ENCODE measurements around the gene TLL1. TPM values are rescaled to one million over a fixed set of nuclear protein-coding genes. Genes with fewer than 3 reads are reported as not detected.

The TLL1 gene
- total and polyA plus RNA-seq, 2 of the 13 experiments (the other 11 are each of a cell fraction or from before 2014, with no cell fraction given): not detected

DNA sequence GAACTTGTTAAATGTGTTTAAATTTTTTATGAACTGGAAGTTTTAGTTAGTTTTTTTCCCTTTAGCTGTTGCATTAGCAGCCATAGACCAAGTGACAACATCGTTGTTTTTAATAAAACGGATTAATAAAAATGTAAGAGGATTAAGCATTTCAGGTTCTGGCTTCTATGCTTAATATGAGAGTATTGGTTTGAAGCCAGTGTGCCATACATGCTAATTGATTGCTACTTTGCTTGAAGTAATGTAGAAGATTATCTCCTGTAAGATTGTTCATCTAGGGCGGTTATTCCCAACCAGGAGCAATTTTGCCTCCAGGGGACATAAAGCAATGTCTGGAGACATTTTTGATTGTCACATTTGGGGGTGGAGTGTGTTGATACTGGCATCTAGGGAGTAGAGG, 54.3 kb downstream of the TLL1 start:
- Histone ChIP-seq H3K4me3 (replicated peaks in 1 of 3; ENCODE audit: insufficient read depth in 1 of 3, low read depth in 2 of 3, low read length in 3 of 3) (no peak overlapping the region), H3K79me2 (ENCODE audit: insufficient read depth, low read length) (no peaks in the 10 kb centered on the region), H3K9ac (ENCODE audit: insufficient read depth, low read depth, low read length) (no peak overlapping the region), H4K20me1 (ENCODE audit: insufficient read depth, low read length) (no peaks in the 10 kb centered on the region), H3K27ac (ENCODE audit: extremely low read length, insufficient read depth, low read length) (no peak overlapping the region), H3K4me1 (ENCODE audit: insufficient read depth, low read length) (no peaks in the 10 kb centered on the region), H3K36me3 (replicated peaks in 1 of 2; ENCODE audit: control insufficient read depth in 1 of 2, insufficient read depth in 2 of 2, low read length in 2 of 2) (no peaks in the 10 kb centered on the region), H3K4me2 (ENCODE audit: low read depth, low read length) (no peak overlapping the region), H3K9me3 (ENCODE audit: low read length) (no peaks in the 10 kb centered on the region), H2AFZ (ENCODE audit: low read length) (no peak overlapping the region), H3K27me3 (ENCODE audit: control insufficient read depth in 1 of 2, insufficient read depth in 2 of 2, low read length in 2 of 2) (no peaks in the 10 kb centered on the region)
- in situ Hi-C loops (cut with HindIII; ENCODE audit: extremely low pct_ligation_motif_present, low pct_unique_long_range_greater_than_20kb): no loop called here
- CTCF ChIA-PET (ENCODE audit: low intra/inter-chr PET ratio, low total read pairs): no interaction called here
- FAIRE-seq (no peak), DNase-seq (ENCODE audit: low spot score) (no peak), ATAC-seq (no peak)
- POLR2A ChIA-PET: no interaction called here
- no TSS peak for BruUV-seq (replicated peaks)
- WGBS (ENCODE audit: low lambda C conversion rate): 13% methylated on average over 3 of the region's 3 CpGs
- intact Hi-C loops (cut with micrococcal nuclease; ENCODE audit: unreplicated experiment): no loop called here
- TF ChIP-seq, protein P1, sequence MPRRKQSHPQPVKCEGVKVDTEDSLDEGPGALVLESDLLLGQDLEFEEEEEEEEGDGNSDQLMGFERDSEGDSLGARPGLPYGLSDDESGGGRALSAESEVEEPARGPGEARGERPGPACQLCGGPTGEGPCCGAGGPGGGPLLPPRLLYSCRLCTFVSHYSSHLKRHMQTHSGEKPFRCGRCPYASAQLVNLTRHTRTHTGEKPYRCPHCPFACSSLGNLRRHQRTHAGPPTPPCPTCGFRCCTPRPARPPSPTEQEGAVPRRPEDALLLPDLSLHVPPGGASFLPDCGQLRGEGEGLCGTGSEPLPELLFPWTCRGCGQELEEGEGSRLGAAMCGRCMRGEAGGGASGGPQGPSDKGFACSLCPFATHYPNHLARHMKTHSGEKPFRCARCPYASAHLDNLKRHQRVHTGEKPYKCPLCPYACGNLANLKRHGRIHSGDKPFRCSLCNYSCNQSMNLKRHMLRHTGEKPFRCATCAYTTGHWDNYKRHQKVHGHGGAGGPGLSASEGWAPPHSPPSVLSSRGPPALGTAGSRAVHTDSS (CRISPR knock-in tag; conservative IDR thresholded peaks at IDR 0.05): no peak
- TF ChIP-seq TRIM24 (CRISPR knock-in tag; IDR thresholded peaks at IDR 0.05) (no peak), NR2F6 (IDR thresholded peaks at IDR 0.05) (no peak), NR2F6 (CRISPR knock-in tag; IDR thresholded peaks at IDR 0.05) (no peak), ZNF121 (CRISPR knock-in tag; IDR thresholded peaks at IDR 0.05) (no peak), TEAD2 (CRISPR knock-in tag; IDR thresholded peaks at IDR 0.05) (no peak)
- TF ChIP-seq, protein P2, sequence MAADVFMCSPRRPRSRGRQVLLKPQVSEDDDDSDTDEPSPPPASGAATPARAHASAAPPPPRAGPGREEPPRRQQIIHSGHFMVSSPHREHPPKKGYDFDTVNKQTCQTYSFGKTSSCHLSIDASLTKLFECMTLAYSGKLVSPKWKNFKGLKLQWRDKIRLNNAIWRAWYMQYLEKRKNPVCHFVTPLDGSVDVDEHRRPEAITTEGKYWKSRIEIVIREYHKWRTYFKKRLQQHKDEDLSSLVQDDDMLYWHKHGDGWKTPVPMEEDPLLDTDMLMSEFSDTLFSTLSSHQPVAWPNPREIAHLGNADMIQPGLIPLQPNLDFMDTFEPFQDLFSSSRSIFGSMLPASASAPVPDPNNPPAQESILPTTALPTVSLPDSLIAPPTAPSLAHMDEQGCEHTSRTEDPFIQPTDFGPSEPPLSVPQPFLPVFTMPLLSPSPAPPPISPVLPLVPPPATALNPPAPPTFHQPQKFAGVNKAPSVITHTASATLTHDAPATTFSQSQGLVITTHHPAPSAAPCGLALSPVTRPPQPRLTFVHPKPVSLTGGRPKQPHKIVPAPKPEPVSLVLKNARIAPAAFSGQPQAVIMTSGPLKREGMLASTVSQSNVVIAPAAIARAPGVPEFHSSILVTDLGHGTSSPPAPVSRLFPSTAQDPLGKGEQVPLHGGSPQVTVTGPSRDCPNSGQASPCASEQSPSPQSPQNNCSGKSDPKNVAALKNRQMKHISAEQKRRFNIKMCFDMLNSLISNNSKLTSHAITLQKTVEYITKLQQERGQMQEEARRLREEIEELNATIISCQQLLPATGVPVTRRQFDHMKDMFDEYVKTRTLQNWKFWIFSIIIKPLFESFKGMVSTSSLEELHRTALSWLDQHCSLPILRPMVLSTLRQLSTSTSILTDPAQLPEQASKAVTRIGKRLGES (CRISPR knock-in tag; IDR thresholded peaks at IDR 0.05; ENCODE audit: borderline replicate concordance): no peak

All from HepG2 (cell line).